Neural cell (in vitro differentiated cells): ENCODE measurements around the gene LPP. TPM values are rescaled to one million over a fixed set of nuclear protein-coding genes. Genes with fewer than 3 reads are reported as not detected.

ENCODE experiments used
- H2AFZ ChIP-seq: fragments of 200-600, 300-800 bp; sonication (generic), shearing (Covaris generic); 2 replicates; pipeline ENCODE4 v1.6.0; 2014; ENCODE audit warnings: low read depth, mild to moderate bottlenecking, antibody characterized with exemption, low read length, moderate library complexity
- H3F3A ChIP-seq: fragments of 200-600 bp; shearing (Covaris generic); 2 replicates; pipeline ENCODE4 v1.6.1; 2016; ENCODE audit warnings: mild to moderate bottlenecking, moderate library complexity, mixed read lengths, antibody characterized with exemption, low read length; ENCODE audit not compliant: insufficient read depth, poor library complexity, severe bottlenecking
- H3K27ac ChIP-seq: fragments of 200-600, 300-800 bp; sonication (generic), shearing (Covaris generic); 2 replicates; pipeline ENCODE4 v1.5.1; 2014; ENCODE audit warnings: mild to moderate bottlenecking, low read length, moderate library complexity
- H3K27me3 ChIP-seq: fragments of 300-800, 200-600 bp; sonication (generic), shearing (Covaris generic); 2 replicates; pipeline ENCODE4 v1.6.0; 2014; ENCODE audit warnings: mild to moderate bottlenecking, low read depth, low read length, moderate library complexity; ENCODE audit not compliant: insufficient read depth
- H3K36me3 ChIP-seq: fragments of 300-800, 200-600 bp; sonication (generic), shearing (Covaris generic); 2 replicates; pipeline ENCODE4 v1.5.1; 2014; ENCODE audit warnings: mild to moderate bottlenecking, antibody characterized with exemption, low read length, moderate library complexity; ENCODE audit not compliant: insufficient read depth
- H3K4me2 ChIP-seq: fragments of 300-800, 200-600 bp; sonication (generic), shearing (Covaris generic); 2 replicates; pipeline ENCODE4 v1.6.0; 2014; ENCODE audit warnings: mild to moderate bottlenecking, low read length
- H3K4me3 ChIP-seq: fragments of 300-800, 200-600 bp; sonication (generic), shearing (Covaris generic); 2 replicates; pipeline ENCODE4 v1.5.1; 2014; ENCODE audit warnings: mild to moderate bottlenecking, low read length, moderate library complexity
- H3K79me2 ChIP-seq: fragments of 200-600 bp; shearing (Covaris generic); replicated peaks from 2 replicates; pipeline ENCODE4 v1.6.0; 2014; ENCODE audit warnings: mild to moderate bottlenecking, low read length, moderate library complexity; ENCODE audit not compliant: insufficient read depth
- H3K9ac ChIP-seq: fragments of 300-800, 200-600 bp; sonication (generic), shearing (Covaris generic); 2 replicates; pipeline ENCODE4 v1.6.1; 2016; ENCODE audit warnings: mild to moderate bottlenecking, low read length, mixed read lengths
- H3K9me2 ChIP-seq: fragments of 200-600 bp; shearing (Covaris generic); 2 replicates; pipeline ENCODE4 v1.6.1; 2016; ENCODE audit warnings: mild to moderate bottlenecking, low read length, mixed read lengths; ENCODE audit not compliant: insufficient read depth
- H3K9me3 ChIP-seq: fragments of 200-600, 300-800 bp; sonication (generic), shearing (Covaris generic); 2 replicates; pipeline ENCODE4 v1.6.1; 2016; ENCODE audit warnings: mild to moderate bottlenecking, mixed run types, low read length, moderate library complexity, mixed read lengths
- H4K20me1 ChIP-seq: fragments of 200-600 bp; shearing (Covaris generic); 2 replicates; pipeline ENCODE4 v1.6.1; 2016; ENCODE audit warnings: mild to moderate bottlenecking, mixed run types; ENCODE audit not compliant: insufficient read depth
- CTCF ChIP-seq: fragments of 450-650 bp; IDR thresholded peaks from 2 replicates; pipeline ENCODE4 v1.5.1; 2014; ENCODE audit warnings: antibody characterized with exemption, mild to moderate bottlenecking, moderate library complexity; ENCODE audit not compliant: poor library complexity, severe bottlenecking
- EZH2 ChIP-seq: fragments of 200-600, 300-800 bp; shearing (Covaris generic), sonication (generic); IDR thresholded peaks from 2 replicates; pipeline ENCODE4 v1.6.1; 2014; ENCODE audit warnings: antibody characterized with exemption, low read length, borderline replicate concordance, mild to moderate bottlenecking; ENCODE audit not compliant: insufficient read depth, poor library complexity, severe bottlenecking
- MXI1 ChIP-seq: fragments of 450-650 bp; conservative IDR thresholded peaks from 2 replicates; pipeline ENCODE4 v1.6.1; 2014; ENCODE audit warnings: antibody characterized with exemption, mild to moderate bottlenecking; ENCODE audit not compliant: poor library complexity, severe bottlenecking
- POLR2AphosphoS5 ChIP-seq: IDR thresholded peaks from 2 replicates; pipeline ENCODE4 v1.6.1; 2012
- RAD21 ChIP-seq: fragments of 450-650 bp; conservative IDR thresholded peaks from 2 replicates; pipeline ENCODE4 v1.6.1; 2014; ENCODE audit warnings: antibody characterized with exemption, mild to moderate bottlenecking, moderate library complexity
- SMC3 ChIP-seq: fragments of 450-650 bp; conservative IDR thresholded peaks from 2 replicates; pipeline ENCODE4 v1.6.1; 2014; ENCODE audit warnings: antibody characterized with exemption, mild to moderate bottlenecking, moderate library complexity; ENCODE audit not compliant: poor library complexity
- TAF1 ChIP-seq: IDR thresholded peaks from 2 replicates; pipeline ENCODE4 v1.6.1; 2012; ENCODE audit warnings: low read depth
- polyA plus RNA-seq: library from polyadenylated mRNA; depleted of rRNA; stranded (reverse); fragments of >200 nt; gene quantifications from 2 replicates; pipeline ENCODE4 v1.2.3, GENCODE V29; 2014
- TF ChIP-seq, protein P1 (sequence below): IDR thresholded peaks from 2 replicates; pipeline ENCODE4 v1.6.1; 2012; ENCODE audit warnings: borderline replicate concordance

The LPP gene
- polyA plus RNA-seq, 1 donor from 2014 or later: 3.0 TPM

DNA sequence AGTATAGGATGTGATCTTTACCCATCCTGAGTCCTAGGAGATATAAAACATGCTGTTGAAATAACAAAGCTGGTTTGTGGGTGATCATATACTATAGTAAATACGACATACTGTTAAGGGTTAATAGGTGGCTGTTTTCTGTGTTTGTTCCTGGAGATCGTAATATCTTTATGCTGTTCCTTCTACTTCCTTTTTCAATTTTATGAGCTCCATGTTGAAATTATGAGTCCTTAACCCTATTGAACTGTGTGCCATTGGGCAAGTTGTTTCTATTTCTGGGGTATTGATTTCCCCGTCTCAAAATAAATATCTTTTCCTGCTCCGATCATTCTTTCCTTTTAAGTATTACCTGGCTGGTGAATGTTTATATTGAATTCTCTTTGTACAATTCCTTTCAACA is 115.1 kb downstream of the LPP start:
- no peak overlapping the region for H2AFZ ChIP-seq
- H3K4me3 ChIP-seq: no peak overlapping the region
- H3K9me2 ChIP-seq: no peaks in the 10 kb centered on the region
- H4K20me1 ChIP-seq: no peaks in the 10 kb centered on the region
- no peaks in the 10 kb centered on the region for H3K36me3 ChIP-seq
- H3K27me3 ChIP-seq: no peaks in the 10 kb centered on the region
- no peak overlapping the region for H3K4me2 ChIP-seq
- no peak for TF ChIP-seq MXI1
- no peak for TF ChIP-seq RAD21
- no peak for TF ChIP-seq CTCF
- no peak for TF ChIP-seq TAF1
- no peak for TF ChIP-seq POLR2AphosphoS5
- no peak for TF ChIP-seq SMC3
- no peak for TF ChIP-seq EZH2
- H3K79me2 ChIP-seq: no peaks in the 10 kb centered on the region
- H3K9me3 ChIP-seq: no peaks in the 10 kb centered on the region
- H3K27ac ChIP-seq: no peak overlapping the region
- no peak overlapping the region for H3K9ac ChIP-seq
- H3F3A ChIP-seq: no peaks in the 10 kb centered on the region

DNA sequence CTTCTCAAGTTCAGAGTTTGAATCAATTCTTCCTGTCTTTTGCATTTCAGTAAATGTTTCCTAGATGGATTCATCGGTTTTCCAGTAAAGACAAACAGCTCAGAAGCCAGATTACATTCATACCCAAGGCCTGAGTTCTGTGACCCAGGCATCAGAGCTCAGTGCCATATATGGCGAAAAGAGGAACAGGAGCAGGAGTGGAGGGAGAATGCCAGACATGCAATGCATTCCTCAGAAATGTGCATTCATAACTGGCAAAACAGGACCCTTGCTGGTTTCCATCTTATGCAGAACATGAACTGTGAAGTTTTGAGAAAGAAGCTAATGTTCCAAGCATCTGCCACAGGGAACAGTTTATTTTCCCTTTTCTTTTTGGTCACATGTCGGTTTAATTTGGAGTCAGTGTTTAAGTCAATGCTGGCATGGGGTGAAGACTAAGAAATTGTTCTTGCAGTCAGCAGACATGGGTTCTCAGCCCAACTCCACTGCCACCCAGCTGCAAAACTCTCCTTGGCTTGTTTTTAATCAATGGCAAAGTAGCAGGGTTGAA is 116.5 kb downstream of the LPP start:
- Histone ChIP-seq H3K27ac (no peak overlapping the region), H4K20me1 (no peaks in the 10 kb centered on the region), H3K79me2 (no peaks in the 10 kb centered on the region)

More for the DNA sequence above, 116.5 kb downstream of the LPP start:
- Histone ChIP-seq H3K27me3 (no peaks in the 10 kb centered on the region), H3K4me2 (no peak overlapping the region), H3K9me2 (no peaks in the 10 kb centered on the region), H3K9me3 (no peaks in the 10 kb centered on the region), H3K9ac (no peak overlapping the region), H3F3A (no peaks in the 10 kb centered on the region), H3K4me3 (no peak overlapping the region), H3K36me3 (no peaks in the 10 kb centered on the region), H2AFZ (no peak overlapping the region)
- TF ChIP-seq TAF1: no peak
- no peak for TF ChIP-seq CTCF
- TF ChIP-seq RAD21: no peak
- no peak for TF ChIP-seq EZH2
- TF ChIP-seq, protein P1, sequence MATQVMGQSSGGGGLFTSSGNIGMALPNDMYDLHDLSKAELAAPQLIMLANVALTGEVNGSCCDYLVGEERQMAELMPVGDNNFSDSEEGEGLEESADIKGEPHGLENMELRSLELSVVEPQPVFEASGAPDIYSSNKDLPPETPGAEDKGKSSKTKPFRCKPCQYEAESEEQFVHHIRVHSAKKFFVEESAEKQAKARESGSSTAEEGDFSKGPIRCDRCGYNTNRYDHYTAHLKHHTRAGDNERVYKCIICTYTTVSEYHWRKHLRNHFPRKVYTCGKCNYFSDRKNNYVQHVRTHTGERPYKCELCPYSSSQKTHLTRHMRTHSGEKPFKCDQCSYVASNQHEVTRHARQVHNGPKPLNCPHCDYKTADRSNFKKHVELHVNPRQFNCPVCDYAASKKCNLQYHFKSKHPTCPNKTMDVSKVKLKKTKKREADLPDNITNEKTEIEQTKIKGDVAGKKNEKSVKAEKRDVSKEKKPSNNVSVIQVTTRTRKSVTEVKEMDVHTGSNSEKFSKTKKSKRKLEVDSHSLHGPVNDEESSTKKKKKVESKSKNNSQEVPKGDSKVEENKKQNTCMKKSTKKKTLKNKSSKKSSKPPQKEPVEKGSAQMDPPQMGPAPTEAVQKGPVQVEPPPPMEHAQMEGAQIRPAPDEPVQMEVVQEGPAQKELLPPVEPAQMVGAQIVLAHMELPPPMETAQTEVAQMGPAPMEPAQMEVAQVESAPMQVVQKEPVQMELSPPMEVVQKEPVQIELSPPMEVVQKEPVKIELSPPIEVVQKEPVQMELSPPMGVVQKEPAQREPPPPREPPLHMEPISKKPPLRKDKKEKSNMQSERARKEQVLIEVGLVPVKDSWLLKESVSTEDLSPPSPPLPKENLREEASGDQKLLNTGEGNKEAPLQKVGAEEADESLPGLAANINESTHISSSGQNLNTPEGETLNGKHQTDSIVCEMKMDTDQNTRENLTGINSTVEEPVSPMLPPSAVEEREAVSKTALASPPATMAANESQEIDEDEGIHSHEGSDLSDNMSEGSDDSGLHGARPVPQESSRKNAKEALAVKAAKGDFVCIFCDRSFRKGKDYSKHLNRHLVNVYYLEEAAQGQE: no peak
- TF ChIP-seq MXI1: no peak
- TF ChIP-seq SMC3: no peak
